ENCODE measurements around the gene OSTN. TPM values are rescaled to one million over a fixed set of nuclear protein-coding genes. Genes with fewer than 3 reads are reported as not detected.

The OSTN gene
- total and polyA plus RNA-seq, 8 donors, result 0.70 TPM; not detected in 7

DNA sequence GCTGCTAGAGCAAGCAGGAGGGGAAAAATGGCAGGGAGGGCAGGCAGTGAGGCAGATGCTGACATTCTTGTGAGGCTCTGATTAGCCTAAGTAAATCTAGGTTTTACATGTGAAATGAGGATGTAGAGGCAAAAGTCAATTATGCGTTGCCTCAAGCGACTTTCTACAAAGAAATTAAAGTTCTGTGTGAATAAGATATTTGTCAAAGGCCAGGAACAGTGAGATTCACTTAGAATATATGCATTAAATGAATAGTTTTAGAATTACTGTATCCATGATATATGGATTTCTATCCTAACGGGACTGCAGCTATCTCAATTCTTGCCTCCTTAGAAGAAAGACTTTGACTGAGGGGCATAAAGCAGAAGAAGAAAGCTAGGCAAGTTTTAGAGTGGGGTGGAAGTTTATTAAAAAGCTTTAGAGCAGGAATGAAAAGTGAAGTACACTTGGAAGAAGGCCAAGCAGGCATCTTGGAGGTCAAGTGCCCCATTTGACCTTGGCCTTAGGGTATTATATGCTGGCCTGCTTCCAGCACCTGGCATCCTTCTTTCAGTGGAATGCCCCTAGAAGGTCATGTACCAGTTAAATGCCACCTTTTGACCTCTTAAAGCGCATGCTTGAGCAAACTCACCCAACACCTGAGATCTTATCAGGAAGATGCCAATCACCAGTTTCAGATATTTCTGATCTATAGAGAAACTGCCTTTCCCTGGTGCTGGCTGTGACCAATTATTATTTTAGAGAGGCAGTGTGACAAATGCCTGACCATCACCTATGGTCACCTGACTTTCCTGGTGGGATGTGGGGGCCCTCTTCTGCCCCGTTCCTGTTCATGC lies 38.2 kb downstream of the OSTN start:
- FAIRE-seq, result no peak
- TF ChIP-seq, protein P1, sequence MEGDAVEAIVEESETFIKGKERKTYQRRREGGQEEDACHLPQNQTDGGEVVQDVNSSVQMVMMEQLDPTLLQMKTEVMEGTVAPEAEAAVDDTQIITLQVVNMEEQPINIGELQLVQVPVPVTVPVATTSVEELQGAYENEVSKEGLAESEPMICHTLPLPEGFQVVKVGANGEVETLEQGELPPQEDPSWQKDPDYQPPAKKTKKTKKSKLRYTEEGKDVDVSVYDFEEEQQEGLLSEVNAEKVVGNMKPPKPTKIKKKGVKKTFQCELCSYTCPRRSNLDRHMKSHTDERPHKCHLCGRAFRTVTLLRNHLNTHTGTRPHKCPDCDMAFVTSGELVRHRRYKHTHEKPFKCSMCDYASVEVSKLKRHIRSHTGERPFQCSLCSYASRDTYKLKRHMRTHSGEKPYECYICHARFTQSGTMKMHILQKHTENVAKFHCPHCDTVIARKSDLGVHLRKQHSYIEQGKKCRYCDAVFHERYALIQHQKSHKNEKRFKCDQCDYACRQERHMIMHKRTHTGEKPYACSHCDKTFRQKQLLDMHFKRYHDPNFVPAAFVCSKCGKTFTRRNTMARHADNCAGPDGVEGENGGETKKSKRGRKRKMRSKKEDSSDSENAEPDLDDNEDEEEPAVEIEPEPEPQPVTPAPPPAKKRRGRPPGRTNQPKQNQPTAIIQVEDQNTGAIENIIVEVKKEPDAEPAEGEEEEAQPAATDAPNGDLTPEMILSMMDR (IDR thresholded peaks at IDR 0.05), result no peak
- H3K36me3 ChIP-seq, result no peaks in the 10 kb centered on the region
- H3K9me3 ChIP-seq, result no peaks in the 10 kb centered on the region
- no peak overlapping the region for H3K4me3 ChIP-seq
- no peak for DNase-seq
- no peaks in the 10 kb centered on the region for H3K27me3 ChIP-seq
- WGBS, 2 donors, result 72 to 77% methylated on average over 5 of the region's 5 CpGs
- H3K27ac ChIP-seq, result no peak overlapping the region
- H3K4me1 ChIP-seq, result no peaks in the 10 kb centered on the region
- no peak for ATAC-seq
- intact Hi-C loops (cut with DNase I), result no loop called here

DNA sequence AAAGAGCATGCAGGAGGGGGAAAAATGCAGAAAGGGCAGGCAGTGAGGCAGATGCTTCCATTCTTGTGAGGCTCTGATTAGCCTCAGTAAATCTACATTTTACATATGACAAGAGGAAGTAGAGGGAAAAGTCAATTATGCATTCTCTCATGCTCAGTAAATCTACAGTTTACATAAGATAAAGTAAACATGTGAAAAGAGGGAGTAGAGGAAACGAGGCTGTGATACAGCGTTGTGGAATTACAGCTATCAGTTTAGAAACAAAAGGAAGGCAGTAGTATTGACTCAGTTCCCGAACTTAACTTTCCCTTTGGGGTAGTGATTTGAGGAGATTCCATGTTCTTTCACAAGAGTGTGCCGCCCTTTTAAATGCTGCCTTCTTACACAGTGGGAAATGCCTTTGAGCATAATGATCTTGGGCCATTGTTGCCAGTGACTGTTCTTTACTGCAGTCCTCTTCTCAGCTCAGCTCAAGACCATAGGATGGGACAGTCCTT lies 39.3 kb downstream of the OSTN start:
- Histone ChIP-seq H3K27me3 (no peaks in the 10 kb centered on the region), H3K4me3 (no peak overlapping the region), H3K27ac (no peak overlapping the region), H3K36me3 (no peaks in the 10 kb centered on the region), H3K9me3 (no peaks in the 10 kb centered on the region), H3K4me1 (no peaks in the 10 kb centered on the region)
- WGBS, 2 donors, result 34 to 35% methylated on average over 4 of the region's 4 CpGs
- TF ChIP-seq, protein P1 (IDR thresholded peaks at IDR 0.05), result no peak
- FAIRE-seq (no peak), DNase-seq (no peak), ATAC-seq (no peak)
- intact Hi-C loops (cut with DNase I), result no loop called here

DNA sequence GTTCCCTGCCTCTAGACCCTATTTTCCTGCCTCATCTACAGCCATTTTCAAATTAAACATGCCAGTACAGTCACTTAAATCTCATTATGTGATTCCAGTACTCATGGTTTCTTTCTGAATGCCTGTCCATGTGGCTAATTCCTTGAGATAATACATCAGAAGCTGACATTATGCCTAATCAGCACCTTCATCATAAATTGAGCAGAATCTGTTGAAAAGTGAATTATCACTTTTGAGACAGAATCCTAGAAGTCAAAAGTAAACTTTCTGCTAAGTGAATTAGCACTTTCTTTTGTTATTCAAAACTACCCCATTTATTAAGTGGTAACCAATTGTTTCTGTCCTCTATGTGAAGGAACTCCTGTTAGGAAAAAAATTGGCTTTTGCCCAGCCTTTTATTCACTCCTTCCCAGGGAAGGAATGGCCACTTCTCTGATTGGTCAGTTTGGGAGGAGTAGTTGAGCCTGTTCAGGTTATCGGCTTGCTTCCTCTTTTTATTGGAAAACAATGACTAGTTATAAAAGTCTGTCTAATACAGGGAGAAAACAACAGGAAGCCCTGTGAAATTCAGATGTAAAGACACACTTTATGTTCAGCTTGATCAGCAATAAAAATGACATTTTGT lies 40.5 kb downstream of the OSTN start:
- peak in 1 of 4 donors; percentile 30 for ATAC-seq
- H3K36me3 ChIP-seq, result no peaks in the 10 kb centered on the region
- WGBS, 2 donors, result 32 to 45% methylated on average over 1 of the region's 1 CpG
- no peak for FAIRE-seq
- H3K4me3 ChIP-seq, result no peak overlapping the region
- DNase-seq, result no peak
- intact Hi-C loops (cut with DNase I), result no loop called here
- TF ChIP-seq, protein P1 (IDR thresholded peaks at IDR 0.05), result no peak
- H3K4me1 ChIP-seq, result no peaks in the 10 kb centered on the region
- H3K27ac ChIP-seq, result no peak overlapping the region
- H3K27me3 ChIP-seq, result no peaks in the 10 kb centered on the region
- H3K9me3 ChIP-seq, result no peaks in the 10 kb centered on the region

DNA sequence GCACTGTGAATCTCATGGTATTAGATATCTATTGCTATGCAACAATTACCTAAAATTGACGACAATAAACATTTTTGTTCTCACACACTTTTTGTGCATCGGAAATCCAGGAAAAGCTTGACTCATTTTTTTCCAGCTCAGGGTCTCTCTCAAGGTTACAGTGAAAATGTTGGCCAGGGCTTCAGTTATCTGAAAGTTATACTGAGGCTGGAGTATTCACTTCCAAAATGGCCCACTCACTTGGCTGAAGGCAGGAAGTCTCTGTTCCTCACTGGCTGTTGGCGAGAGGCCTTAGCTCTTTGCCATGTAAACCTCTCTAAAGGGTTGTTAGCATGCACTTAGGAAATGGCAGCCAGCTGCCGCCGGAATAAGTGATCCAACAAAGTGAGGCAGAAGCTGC lies 41.4 kb downstream of the OSTN start:
- Histone ChIP-seq H3K27me3 (no peaks in the 10 kb centered on the region), H3K27ac (no peak overlapping the region), H3K36me3 (no peaks in the 10 kb centered on the region), H3K4me1 (no peaks in the 10 kb centered on the region), H3K9me3 (no peaks in the 10 kb centered on the region), H3K4me3 (no peak overlapping the region)
- ATAC-seq (no peak), DNase-seq (no peak), FAIRE-seq (no peak)
- intact Hi-C loops (cut with DNase I), result no loop called here
- TF ChIP-seq, protein P1 (IDR thresholded peaks at IDR 0.05), result no peak
- WGBS, 2 donors, result 79 to 89% methylated on average over 5 of the region's 5 CpGs
